HepG2 (cell line): ENCODE measurements around the gene ASIC2. TPM values are rescaled to one million over a fixed set of nuclear protein-coding genes. Genes with fewer than 3 reads are reported as not detected.

ENCODE experiments used
- ATAC-seq: fragments of 200-7000 bp; cut with Tn5 transposase; 3 replicates; pipeline ENCODE4 v1.9.1; 2020; ENCODE audit warnings: mild to moderate bottlenecking, moderate library complexity
- BruUV-seq: library from RNA; stranded (reverse); fragments of 400-500 nt; replicated peaks from 2 replicates; lab custom pipeline; 2021; lab: Mats Ljungman, UMichigan
- CTCF ChIA-PET: fragments of 300-600 bp; formaldehyde crosslinking; extraction: SDS; loops from one replicate; lab custom pipeline; 2021; ENCODE audit warnings: low total read pairs, inconsistent platforms, low intra/inter-chr PET ratio; lab: Yijun Ruan, JAX
- POLR2A ChIA-PET: fragments of 350-600 bp; sonication (Branson Sonifier 250); formaldehyde crosslinking; loops from one replicate; lab custom pipeline; 2020; ENCODE audit warnings: antibody characterized with exemption, inconsistent platforms; lab: Yijun Ruan, JAX
- DNase-seq: peaks from one replicate; pipeline ENCODE4 v3.0.0-alpha.2; 2015; ENCODE audit warnings: low spot score
- FAIRE-seq: peaks from 3 replicates; lab custom pipeline; 2011; peaks lifted over from hg19 to GRCh38; lab: Jason Lieb, UNC
- H2AFZ ChIP-seq: one replicate; pipeline ENCODE4 v1.6.1; 2011; ENCODE audit warnings: low read length, inconsistent platforms
- H3K27ac ChIP-seq: fragments of 300-600 bp; 3 replicates; pipeline ENCODE4 v1.8.0; 2011; ENCODE audit warnings: mixed run types, mild to moderate bottlenecking, mixed read lengths, low read length, inconsistent platforms; ENCODE audit not compliant: insufficient read depth; ENCODE audit errors: extremely low read length
- H3K27me3 ChIP-seq, 2 experiments: fragments of 200-600 bp in 1 of 2; 2 replicates in 1 of 2; 3 replicates in 1 of 2; pipeline versions ENCODE4 v1.6.0 to v1.8.0; 2011; ENCODE audit warnings: low read length in 2 of 2, mild to moderate bottlenecking in 2 of 2, moderate library complexity in 2 of 2, inconsistent platforms in 1 of 2; ENCODE audit not compliant: insufficient read depth in 2 of 2, control insufficient read depth in 1 of 2
- H3K36me3 ChIP-seq, 2 experiments: fragments of 200-600 bp in 1 of 2; replicated peaks in 1 of 2; 2 replicates in 1 of 2; 3 replicates in 1 of 2; pipeline versions ENCODE4 v1.5.1 to v1.8.0; 2011; ENCODE audit warnings: low read length in 2 of 2, inconsistent platforms in 1 of 2; ENCODE audit not compliant: insufficient read depth in 2 of 2, control insufficient read depth in 1 of 2
- H3K4me1 ChIP-seq: 2 replicates; pipeline ENCODE4 v1.5.1; 2012; ENCODE audit warnings: low read length, inconsistent platforms; ENCODE audit not compliant: insufficient read depth
- H3K4me2 ChIP-seq: 2 replicates; pipeline ENCODE4 v1.6.0; 2011; ENCODE audit warnings: low read depth, low read length, inconsistent platforms
- H3K4me3 ChIP-seq, 3 experiments: fragments of 200-600 bp in 1 of 3; sonication (generic), shearing (Covaris generic) in 1 of 3; replicated peaks in 1 of 3; 2 replicates each; pipeline ENCODE4 v1.5.1; 2011 to 2016; ENCODE audit warnings: low read length in 3 of 3, inconsistent platforms in 2 of 3, low read depth in 2 of 3, mild to moderate bottlenecking in 2 of 3, control low read depth in 1 of 3, mixed read lengths in 1 of 3; ENCODE audit not compliant: insufficient read depth in 1 of 3
- H3K79me2 ChIP-seq: one replicate; pipeline ENCODE4 v1.6.1; 2011; ENCODE audit warnings: low read length, inconsistent platforms; ENCODE audit not compliant: insufficient read depth
- H3K9ac ChIP-seq: 2 replicates; pipeline ENCODE4 v1.6.0; 2011; ENCODE audit warnings: mild to moderate bottlenecking, low read depth, low read length, inconsistent platforms; ENCODE audit not compliant: insufficient read depth
- H3K9me3 ChIP-seq: 2 replicates; pipeline ENCODE4 v1.5.1; 2012; ENCODE audit warnings: mild to moderate bottlenecking, low read length
- H4K20me1 ChIP-seq: 2 replicates; pipeline ENCODE4 v1.6.0; 2011; ENCODE audit warnings: inconsistent platforms, mild to moderate bottlenecking, low read length, moderate library complexity; ENCODE audit not compliant: insufficient read depth
- CBX1 ChIP-seq: IDR thresholded peaks from one replicate; pipeline ENCODE4 v1.6.1; 2016; ENCODE audit warnings: antibody characterized with exemption, low read depth
- HHEX ChIP-seq: IDR thresholded peaks from 2 replicates; pipeline ENCODE4 v1.6.1; 2016; ENCODE audit warnings: control low read depth
- HNRNPUL1 ChIP-seq: fragments of 200-400 bp; formaldehyde crosslinking; IDR thresholded peaks from 2 replicates; pipeline ENCODE4 v1.6.1; 2017; ENCODE audit warnings: low read depth, mild to moderate bottlenecking, low read length, moderate library complexity
- NPAS2 ChIP-seq: sonication (generic); formaldehyde crosslinking; IDR thresholded peaks from 2 replicates; pipeline ENCODE4 v1.8.0; 2022; ENCODE audit warnings: mild to moderate bottlenecking, missing genetic modification reagents, borderline replicate concordance
- NRL ChIP-seq: sonication (generic); formaldehyde crosslinking; IDR thresholded peaks from 2 replicates; pipeline ENCODE4 v1.5.0; 2020; ENCODE audit warnings: missing genetic modification reagents, mild to moderate bottlenecking, moderate library complexity, borderline replicate concordance
- RNF2 ChIP-seq: fragments of 450-650 bp; conservative IDR thresholded peaks from 2 replicates; pipeline ENCODE4 v1.6.1; 2016; ENCODE audit warnings: low read depth
- U2AF1 ChIP-seq: fragments of 200-400 bp; formaldehyde crosslinking; optimal IDR thresholded peaks from 2 replicates; pipeline ENCODE3; 2017; ENCODE audit warnings: mild to moderate bottlenecking, low read depth, low read length
- ZFP41 ChIP-seq: sonication (generic); formaldehyde crosslinking; IDR thresholded peaks from 2 replicates; pipeline ENCODE4 v1.4.0; 2020; ENCODE audit warnings: mild to moderate bottlenecking, missing genetic modification reagents, borderline replicate concordance
- ZNF431 ChIP-seq: sonication (generic); formaldehyde crosslinking; IDR thresholded peaks from 2 replicates; pipeline ENCODE4 v1.9.0; 2022; ENCODE audit warnings: missing genetic modification reagents, low read depth, mild to moderate bottlenecking, borderline replicate concordance
- ZNF446 ChIP-seq: sonication (generic); formaldehyde crosslinking; IDR thresholded peaks from 2 replicates; pipeline ENCODE4 v1.5.0; 2020; ENCODE audit warnings: mild to moderate bottlenecking, missing genetic modification reagents
- WGBS: methylation state at CpG from one replicate; pipeline ENCODE4 v1.1.6; 2017; ENCODE audit warnings: low lambda C conversion rate; 5-methylcytosine and 5-hydroxymethylcytosine counted together
- in situ Hi-C: cut with HindIII; loops from 2 replicates; pipeline ENCODE4 v1.10.0; 2017; ENCODE audit warnings: low pct_unique_long_range_greater_than_20kb; ENCODE audit not compliant: extremely low pct_ligation_motif_present
- intact Hi-C: fragments of 100-400 bp; cut with micrococcal nuclease; formaldehyde crosslinking; loops from one replicate; pipeline ENCODE4 v1.10.0; 2022; ENCODE audit not compliant: unreplicated experiment
- polyA plus RNA-seq, 8 experiments: library from polyadenylated mRNA; depleted of rRNA in 3 of 8; stranded (reverse) in 7 of 8; unstranded in 1 of 8; fragments of >200 nt; fragmentation: Illumina TruSeq in 4 of 8; extraction: Trizol in 4 of 8; gene quantifications; 2 replicates each; pipeline versions ENCODE4 v1.2.1 to v1.2.3, GENCODE V29; 2011 to 2016; ENCODE audit warnings: low read depth in 4 of 8, missing spikeins in 1 of 8, mixed read lengths in 1 of 8; ENCODE audit not compliant: insufficient read depth in 1 of 8
- total RNA-seq, 5 experiments: library from RNA; depleted of rRNA; stranded (reverse); fragments of >200 nt; fragmentation: Illumina TruSeq; extraction: Trizol; gene quantifications; 2 replicates each; pipeline ENCODE4 v1.2.3, GENCODE V29; 2016; ENCODE audit warnings: low read depth in 1 of 5
- TF ChIP-seq, protein P1 (sequence below): sonication (generic); formaldehyde crosslinking; IDR thresholded peaks from 2 replicates; pipeline ENCODE4 v1.8.0; 2022; ENCODE audit warnings: mild to moderate bottlenecking, missing genetic modification reagents, moderate library complexity
- TF ChIP-seq, protein P2 (sequence below): sonication (generic); formaldehyde crosslinking; IDR thresholded peaks from 2 replicates; pipeline ENCODE4 v1.9.0; 2021; ENCODE audit warnings: missing genetic modification reagents, mild to moderate bottlenecking, borderline replicate concordance

Gene ASIC2
- total and polyA plus RNA-seq, 2 of the 13 experiments (the other 11 are each of a cell fraction or from before 2014, with no cell fraction given) = not detected

DNA sequence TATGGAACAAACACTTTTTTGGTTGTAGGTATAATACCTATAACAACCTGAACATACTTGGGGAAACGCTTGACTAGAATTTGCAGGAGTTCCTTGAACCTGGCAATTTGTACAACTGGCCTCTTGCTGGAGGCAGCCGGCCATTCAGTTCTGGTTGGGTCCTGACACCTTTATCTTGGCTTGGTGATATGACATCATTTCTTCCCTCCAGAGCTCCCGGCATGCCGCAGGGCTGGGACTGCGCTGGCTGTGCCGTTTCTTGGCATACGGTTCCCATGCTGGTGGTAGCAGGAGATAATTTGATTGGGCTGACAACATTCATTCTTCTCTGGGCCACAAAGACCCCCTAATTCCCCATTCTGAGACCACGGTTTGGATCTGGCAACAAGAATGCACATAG is 87.5 kb downstream of the ASIC2 start:
- intact Hi-C loops = no loop called here
- in situ Hi-C loops = no loop called here
- no peak for TF ChIP-seq HHEX (CRISPR knock-in tag)
- TF ChIP-seq NPAS2 (CRISPR knock-in tag) = no peak
- TF ChIP-seq HNRNPUL1 = no peak
- no peak for TF ChIP-seq ZNF431 (CRISPR knock-in tag)
- TF ChIP-seq, protein P1, sequence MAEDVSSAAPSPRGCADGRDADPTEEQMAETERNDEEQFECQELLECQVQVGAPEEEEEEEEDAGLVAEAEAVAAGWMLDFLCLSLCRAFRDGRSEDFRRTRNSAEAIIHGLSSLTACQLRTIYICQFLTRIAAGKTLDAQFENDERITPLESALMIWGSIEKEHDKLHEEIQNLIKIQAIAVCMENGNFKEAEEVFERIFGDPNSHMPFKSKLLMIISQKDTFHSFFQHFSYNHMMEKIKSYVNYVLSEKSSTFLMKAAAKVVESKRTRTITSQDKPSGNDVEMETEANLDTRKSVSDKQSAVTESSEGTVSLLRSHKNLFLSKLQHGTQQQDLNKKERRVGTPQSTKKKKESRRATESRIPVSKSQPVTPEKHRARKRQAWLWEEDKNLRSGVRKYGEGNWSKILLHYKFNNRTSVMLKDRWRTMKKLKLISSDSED (CRISPR knock-in tag) = no peak
- TF ChIP-seq CBX1 = no peak
- no peak for TF ChIP-seq ZFP41
- TF ChIP-seq NRL (CRISPR knock-in tag) = no peak
- no peak for TF ChIP-seq U2AF1
- TF ChIP-seq ZNF446 (CRISPR knock-in tag) = no peak
- no peak for TF ChIP-seq RNF2
- TF ChIP-seq, protein P2, sequence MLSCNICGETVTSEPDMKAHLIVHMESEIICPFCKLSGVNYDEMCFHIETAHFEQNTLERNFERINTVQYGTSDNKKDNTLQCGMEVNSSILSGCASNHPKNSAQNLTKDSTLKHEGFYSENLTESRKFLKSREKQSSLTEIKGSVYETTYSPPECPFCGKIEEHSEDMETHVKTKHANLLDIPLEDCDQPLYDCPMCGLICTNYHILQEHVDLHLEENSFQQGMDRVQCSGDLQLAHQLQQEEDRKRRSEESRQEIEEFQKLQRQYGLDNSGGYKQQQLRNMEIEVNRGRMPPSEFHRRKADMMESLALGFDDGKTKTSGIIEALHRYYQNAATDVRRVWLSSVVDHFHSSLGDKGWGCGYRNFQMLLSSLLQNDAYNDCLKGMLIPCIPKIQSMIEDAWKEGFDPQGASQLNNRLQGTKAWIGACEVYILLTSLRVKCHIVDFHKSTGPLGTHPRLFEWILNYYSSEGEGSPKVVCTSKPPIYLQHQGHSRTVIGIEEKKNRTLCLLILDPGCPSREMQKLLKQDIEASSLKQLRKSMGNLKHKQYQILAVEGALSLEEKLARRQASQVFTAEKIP (CRISPR knock-in tag) = no peak
- TF ChIP-seq, all 625 proteins: peak for 0
- 11% methylated on average over 8 of the region's 8 CpGs for WGBS
- H3K36me3 ChIP-seq = no peaks in the 10 kb centered on the region
- DNase-seq (no peak), FAIRE-seq (no peak), ATAC-seq (no peak)
- H3K9me3 ChIP-seq = no peaks in the 10 kb centered on the region
- H3K27me3 ChIP-seq = no peaks in the 10 kb centered on the region
- ChIA-PET CTCF (no interaction called here), POLR2A (no interaction called here)
- no peak overlapping the region for H3K4me3 ChIP-seq
- no peak overlapping the region for H3K4me2 ChIP-seq
- no peaks in the 10 kb centered on the region for H3K4me1 ChIP-seq
- no TSS peak for BruUV-seq
- no peak overlapping the region for H3K27ac ChIP-seq
- H3K9ac ChIP-seq = no peak overlapping the region
- H3K79me2 ChIP-seq = no peaks in the 10 kb centered on the region
- no peak overlapping the region for H2AFZ ChIP-seq
- no peaks in the 10 kb centered on the region for H4K20me1 ChIP-seq
